ENCODE data around the gene CCNJ. TPM values are rescaled to one million over a fixed set of nuclear protein-coding genes. Genes with fewer than 3 reads are reported as not detected.

The CCNJ gene
- total RNA-seq, 1 experiment from 2014 or later = 36.8 TPM

DNA sequence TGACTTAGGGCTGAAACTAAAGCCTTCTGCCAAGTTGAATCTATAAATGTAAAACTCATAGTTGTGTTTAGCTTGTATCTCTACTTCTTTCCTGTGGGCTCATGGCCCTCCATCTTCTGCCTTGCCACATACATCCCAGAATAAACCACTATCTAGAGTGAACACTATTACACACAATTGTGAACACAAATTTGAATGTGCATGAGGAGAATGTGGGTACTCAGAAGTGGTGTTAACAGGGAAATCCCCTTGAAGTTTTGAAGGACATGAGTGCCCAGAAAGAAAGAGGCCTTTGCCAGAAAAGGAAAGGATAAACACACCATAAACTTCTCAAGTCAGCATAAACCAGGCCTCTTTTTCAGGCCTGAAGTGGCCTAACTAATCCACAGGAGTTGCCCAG lies 20.2 kb upstream of the CCNJ start:
- Histone ChIP-seq H3K4ac (ENCODE audit: low read depth, low read length) (no peak overlapping the region), H4K20me1 (ENCODE audit: control insufficient read depth, insufficient read depth, insufficient read length) (no peaks in the 10 kb centered on the region), H2BK15ac (ENCODE audit: low read depth, low read length) (no peak overlapping the region), H3K9ac (ENCODE audit: extremely low read depth, insufficient read length, low read length) (no peak overlapping the region), H3K23ac (ENCODE audit: insufficient read length, low read depth, low read length) (no peak overlapping the region), H2BK120ac (ENCODE audit: low read depth, low read length, poor library complexity, severe bottlenecking) (no peak overlapping the region), H2AK5ac (ENCODE audit: insufficient read length, low read length) (no peak overlapping the region), H4K5ac (ENCODE audit: insufficient read length, low read depth, low read length) (no peak overlapping the region), H3T11ph (ENCODE audit: low read length) (no peak overlapping the region), H3K79me1 (ENCODE audit: insufficient read depth, low read depth, low read length, poor library complexity, severe bottlenecking) (no peaks in the 10 kb centered on the region), H3K56ac (ENCODE audit: insufficient read length, low read depth, low read length) (no peak overlapping the region), H4K91ac (ENCODE audit: insufficient read length, low read depth, low read length) (no peak overlapping the region), H3K79me2 (ENCODE audit: insufficient read depth, low read length) (no peaks in the 10 kb centered on the region), H3K23me2 (ENCODE audit: insufficient read length, low read depth, low read length, poor library complexity, severe bottlenecking) (no peaks in the 10 kb centered on the region), H3K14ac (ENCODE audit: insufficient read depth, low read length) (no peak overlapping the region), H3K18ac (ENCODE audit: insufficient read length, low read depth, low read length) (no peak overlapping the region), H2BK5ac (ENCODE audit: insufficient read length, low read length) (no peak overlapping the region), H3K9me3 (ENCODE audit: control insufficient read depth, low read depth, low read length) (no peaks in the 10 kb centered on the region), H3K27ac (ENCODE audit: insufficient read length, low read depth, low read length) (no peak overlapping the region), H2BK12ac (ENCODE audit: insufficient read length, low read depth, low read length) (no peak overlapping the region), H2BK20ac (ENCODE audit: low read depth, low read length, poor library complexity, severe bottlenecking) (no peak overlapping the region), H3K4me1 (ENCODE audit: insufficient read depth, low read length) (no peaks in the 10 kb centered on the region), H4K8ac (replicated peaks; ENCODE audit: insufficient read length, low read depth, low read length) (no peak overlapping the region), H2AFZ (ENCODE audit: low read length) (no peak overlapping the region), H3K4me2 (ENCODE audit: insufficient read depth, insufficient read length, low read length) (no peak overlapping the region), H3K27me3 (ENCODE audit: insufficient read depth, low read length) (no peaks in the 10 kb centered on the region)
- TF ChIP-seq, protein P1, sequence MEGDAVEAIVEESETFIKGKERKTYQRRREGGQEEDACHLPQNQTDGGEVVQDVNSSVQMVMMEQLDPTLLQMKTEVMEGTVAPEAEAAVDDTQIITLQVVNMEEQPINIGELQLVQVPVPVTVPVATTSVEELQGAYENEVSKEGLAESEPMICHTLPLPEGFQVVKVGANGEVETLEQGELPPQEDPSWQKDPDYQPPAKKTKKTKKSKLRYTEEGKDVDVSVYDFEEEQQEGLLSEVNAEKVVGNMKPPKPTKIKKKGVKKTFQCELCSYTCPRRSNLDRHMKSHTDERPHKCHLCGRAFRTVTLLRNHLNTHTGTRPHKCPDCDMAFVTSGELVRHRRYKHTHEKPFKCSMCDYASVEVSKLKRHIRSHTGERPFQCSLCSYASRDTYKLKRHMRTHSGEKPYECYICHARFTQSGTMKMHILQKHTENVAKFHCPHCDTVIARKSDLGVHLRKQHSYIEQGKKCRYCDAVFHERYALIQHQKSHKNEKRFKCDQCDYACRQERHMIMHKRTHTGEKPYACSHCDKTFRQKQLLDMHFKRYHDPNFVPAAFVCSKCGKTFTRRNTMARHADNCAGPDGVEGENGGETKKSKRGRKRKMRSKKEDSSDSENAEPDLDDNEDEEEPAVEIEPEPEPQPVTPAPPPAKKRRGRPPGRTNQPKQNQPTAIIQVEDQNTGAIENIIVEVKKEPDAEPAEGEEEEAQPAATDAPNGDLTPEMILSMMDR (conservative IDR thresholded peaks at IDR 0.05) = no peak
- H3K27ac Mint-ChIP-seq = no peak overlapping the region
- H3K36me3 Mint-ChIP-seq (ENCODE audit: insufficient read depth in 1 of 3, low read depth in 3 of 3) = 0 out of 7 replicates have a peak, but pooled peaks cover 0 to 2% (median 0%) of the 10 kb centered on the region in 3 experiments
- H3K27me3 Mint-ChIP-seq (ENCODE audit: low read depth) = peaks cover 5% of the 10 kb centered on the region; the same call in 1 of the 2 replicates
- no peaks in the 10 kb centered on the region for H3K4me1 Mint-ChIP-seq
- H3K9me3 Mint-ChIP-seq = no peaks in the 10 kb centered on the region
- DNase-seq = no peak
- no peak overlapping the region for H3K4me3 Mint-ChIP-seq

Measured in H9 (cell line).